Activated CD8-positive, alpha-beta memory T cell treated with anti-CD3 and anti-CD28 coated beads, Interleukin-2, amount 50 U/mL, for 48 hours (primary cell): ENCODE results near the gene PRSS33.

Experiments used
- DNase-seq: peaks from one replicate; pipeline ENCODE4 v3.0.0-alpha.2; 2020

PRSS33 gene

DNA sequence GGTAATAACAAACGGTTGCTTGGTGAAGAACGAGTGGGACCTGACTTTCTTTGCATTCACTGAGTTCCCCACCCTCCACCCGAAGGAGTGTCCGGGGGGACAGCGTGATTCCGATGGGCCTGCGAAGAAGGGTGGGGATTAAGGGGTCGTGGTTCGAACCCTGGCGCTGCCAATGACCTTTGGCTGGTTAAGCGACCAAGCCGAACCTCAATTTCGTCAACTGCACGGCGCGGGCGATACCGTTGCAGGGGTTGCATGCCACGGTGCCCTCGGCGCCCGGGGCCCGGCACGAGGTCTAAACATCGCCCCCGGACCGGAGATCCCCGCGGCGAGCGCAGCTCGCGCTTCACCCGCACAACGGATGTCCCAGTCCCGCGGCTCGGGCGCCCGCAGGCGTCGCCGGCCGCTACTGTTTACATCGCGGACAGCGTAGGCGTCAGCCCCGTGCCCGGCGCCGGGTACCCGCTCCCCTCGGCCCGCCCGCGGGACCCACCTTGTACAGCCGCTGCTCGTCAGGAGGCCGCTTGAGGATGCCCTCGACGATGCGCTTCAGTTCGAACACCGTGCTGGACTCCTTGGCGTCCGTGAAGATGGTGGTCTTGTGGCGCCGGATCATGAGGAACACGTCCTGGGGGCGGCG is 10.7 kb downstream of the PRSS33 start:
- DNase-seq: peak; percentile 73

- DNase-seq: no peak
Observed at GRCh38 chr16:2775765-2776499, 11.4 kb downstream of the PRSS33 start.

GRCh38 chr16:2775131-2775716 is 12.1 kb downstream of the PRSS33 start:
- no peak for DNase-seq

- DNase-seq: no peak
Observed at GRCh38 chr16:2774161-2774891, 13.0 kb downstream of the PRSS33 start.

DNA sequence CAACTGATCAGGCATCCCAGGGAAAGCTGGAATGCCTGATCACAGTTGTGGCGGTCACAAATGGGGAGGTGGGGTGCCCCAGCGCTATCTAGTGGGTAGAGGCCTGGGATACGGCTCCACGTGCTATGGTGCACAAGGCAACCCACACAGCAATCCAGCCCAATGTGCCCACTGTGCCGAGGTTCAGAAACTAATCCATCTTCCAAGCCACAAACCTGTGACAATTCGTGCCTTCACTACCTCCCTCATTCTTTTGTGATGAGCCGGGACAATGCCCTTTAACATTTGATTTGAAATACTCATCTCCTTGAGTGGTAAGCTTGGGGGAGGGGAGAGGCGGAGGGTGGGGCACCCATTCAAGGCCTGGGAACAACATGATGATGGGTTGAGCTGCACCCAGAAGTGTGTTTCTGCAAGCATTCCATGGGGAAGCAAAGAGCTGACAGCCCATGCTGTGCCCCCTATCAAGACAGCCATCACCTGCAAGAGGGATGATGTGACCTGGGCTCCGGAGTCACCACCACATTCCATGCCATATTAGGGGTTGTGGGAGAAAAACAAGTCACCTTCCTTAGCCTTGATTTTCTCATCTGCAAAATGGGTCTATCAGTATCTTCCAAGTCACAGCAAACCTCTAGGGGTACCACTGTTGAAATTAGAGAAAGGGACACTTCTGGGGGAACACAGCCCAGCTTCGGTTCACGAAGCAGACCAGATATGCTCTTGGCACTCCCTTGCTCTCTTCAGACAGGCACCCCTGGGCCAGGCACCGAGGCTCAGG is 14.0 kb downstream of the PRSS33 start:
- no peak for DNase-seq

DNA sequence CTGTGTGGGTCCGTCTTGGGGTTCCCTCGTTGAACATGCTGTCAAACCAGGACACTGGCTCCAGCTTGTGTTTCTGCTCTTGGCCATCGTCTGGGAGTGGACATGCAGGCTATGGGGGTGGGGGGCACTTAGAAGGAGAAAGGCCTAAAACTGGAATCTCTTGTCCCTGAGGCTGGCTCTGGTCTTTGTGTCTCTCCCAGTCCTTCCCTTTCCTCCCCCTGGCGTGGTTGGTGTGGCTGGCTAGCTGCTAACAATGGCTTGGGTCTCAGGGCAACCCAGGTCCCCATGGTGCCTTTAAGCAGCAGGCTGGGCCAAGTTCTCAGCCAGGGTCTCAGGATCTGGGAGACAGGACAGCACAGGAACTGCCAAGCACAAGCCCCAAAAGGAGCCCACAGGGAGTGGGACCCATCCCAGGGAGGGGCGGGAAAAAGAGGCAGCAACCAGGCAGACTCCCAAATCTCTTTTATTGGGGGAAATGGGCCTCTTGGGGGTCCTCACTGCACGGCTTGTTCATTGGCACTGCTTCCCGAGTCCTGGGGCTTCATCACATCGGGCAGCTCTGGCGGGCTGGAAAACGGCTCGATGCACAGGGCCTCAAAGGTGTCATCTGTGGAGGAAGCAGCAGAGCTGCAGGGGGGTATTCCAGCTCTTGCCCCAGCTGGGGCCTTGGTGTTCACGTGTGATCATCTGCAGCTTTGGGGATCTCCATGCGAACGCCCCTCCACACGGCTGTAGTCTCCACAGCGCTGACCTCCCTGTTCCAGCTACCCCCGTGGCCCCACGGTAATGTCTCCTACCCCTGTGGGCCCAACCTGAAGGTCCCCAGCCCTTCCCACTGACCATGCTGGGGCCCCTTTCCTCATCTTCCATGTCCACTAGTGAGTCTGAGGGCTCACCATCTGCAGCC is 15.6 kb downstream of the PRSS33 start:
- peak; percentile 56 for DNase-seq

DNA sequence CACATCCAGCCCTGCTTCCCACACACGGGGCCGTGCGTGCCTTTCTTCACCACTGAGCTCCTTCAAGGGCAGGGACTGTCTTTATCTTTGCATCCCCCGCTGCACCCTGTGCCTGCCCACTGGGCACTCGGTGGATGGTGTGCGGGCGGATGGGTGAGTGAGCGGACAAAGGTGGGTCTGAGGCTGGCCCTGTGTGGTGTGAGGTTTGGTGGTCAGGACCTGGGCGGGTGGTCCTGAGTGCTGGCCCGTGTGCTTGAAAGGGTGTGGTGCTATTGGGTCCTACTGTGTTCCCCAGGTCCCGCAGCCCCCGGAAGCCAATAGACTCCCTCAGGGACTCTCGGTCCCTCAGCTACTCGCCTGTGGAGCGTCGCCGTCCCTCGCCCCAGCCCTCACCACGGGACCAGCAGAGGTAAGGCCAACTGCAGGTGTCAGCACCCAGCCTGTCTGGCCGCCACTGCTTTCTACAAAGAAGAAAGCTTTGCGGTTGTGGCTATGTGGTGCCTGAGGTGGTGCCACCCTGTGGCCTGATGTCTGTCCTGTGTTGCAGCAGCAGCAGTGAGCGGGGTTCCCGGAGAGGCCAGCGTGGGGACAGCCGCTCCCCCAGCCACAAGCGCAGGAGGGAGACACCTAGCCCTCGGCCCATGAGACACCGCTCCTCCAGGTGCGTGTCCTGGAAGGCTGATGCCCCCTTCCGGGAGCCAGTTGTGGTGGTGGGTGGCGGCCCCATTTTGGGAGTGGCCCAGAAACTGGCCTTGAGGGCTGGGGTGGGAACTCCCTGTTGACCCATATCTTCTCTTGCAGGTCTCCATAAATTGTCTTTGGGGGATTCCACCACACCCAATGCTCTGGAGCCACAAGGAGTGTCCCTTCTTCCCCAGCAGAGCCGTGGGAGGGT is 17.1 kb downstream of the PRSS33 start:
- no peak for DNase-seq

- no peak for DNase-seq
Observed at GRCh38 chr16:2769675-2770056, 17.7 kb downstream of the PRSS33 start.

DNA sequence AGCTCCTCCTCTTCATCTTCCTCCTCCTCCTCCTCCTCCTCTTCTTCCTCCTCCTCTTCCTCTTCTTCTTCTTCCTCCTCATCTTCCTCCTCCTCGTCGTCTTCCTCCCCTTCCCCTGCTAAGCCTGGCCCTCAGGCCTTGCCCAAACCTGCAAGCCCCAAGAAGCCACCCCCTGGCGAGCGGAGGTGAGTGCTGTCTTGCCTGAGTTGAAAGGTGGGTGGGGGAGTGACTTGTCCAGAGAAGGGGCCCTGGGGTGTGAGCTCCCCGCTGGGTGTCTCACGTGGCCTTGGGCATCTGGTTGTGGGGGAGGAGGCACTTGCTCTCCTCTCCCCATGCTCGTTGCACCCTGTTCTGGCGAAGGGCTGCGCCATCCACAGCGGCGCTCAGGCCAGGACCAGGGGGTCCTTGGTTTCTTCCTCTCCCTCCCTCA is 18.2 kb downstream of the PRSS33 start:
- no peak for DNase-seq

- no peak for DNase-seq
Observed at GRCh38 chr16:2768403-2769089, 18.8 kb downstream of the PRSS33 start.

DNA sequence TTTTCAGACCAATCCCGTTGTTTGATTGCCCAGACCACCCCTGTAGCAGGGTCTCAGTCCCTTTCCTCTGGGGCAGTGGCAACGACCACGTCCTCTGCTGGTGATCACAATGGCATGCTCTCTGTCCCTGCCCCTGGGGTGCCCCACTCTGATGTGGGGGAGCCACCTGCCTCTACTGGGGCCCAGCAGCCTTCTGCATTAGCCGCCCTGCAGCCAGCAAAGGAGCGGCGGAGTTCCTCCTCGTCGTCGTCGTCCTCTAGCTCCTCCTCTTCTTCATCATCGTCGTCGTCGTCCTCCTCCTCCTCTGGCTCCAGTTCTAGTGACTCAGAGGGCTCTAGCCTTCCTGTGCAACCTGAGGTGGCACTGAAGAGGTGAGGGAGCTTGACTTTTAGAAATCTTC is 19.5 kb downstream of the PRSS33 start:
- no peak for DNase-seq

DNA sequence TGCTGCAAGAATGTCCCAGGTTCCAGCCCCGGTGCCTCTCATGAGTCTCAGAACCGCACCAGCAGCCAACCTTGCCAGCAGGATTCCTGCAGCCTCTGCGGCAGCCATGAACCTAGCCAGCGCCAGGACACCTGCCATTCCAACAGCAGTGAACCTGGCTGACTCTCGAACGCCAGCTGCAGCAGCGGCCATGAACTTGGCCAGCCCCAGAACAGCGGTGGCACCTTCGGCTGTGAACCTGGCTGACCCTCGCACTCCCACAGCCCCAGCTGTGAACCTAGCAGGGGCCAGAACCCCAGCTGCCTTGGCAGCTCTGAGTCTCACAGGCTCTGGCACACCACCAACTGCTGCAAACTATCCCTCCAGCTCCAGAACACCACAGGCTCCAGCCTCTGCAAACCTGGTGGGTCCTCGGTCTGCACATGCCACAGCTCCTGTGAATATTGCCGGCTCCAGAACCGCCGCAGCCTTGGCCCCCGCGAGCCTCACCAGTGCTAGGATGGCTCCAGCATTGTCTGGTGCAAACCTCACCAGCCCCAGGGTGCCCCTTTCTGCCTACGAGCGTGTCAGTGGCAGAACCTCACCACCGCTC is 20.1 kb downstream of the PRSS33 start:
- DNase-seq: no peak

GRCh38 chr16:2766430-2767139 is 20.8 kb downstream of the PRSS33 start:
- no peak for DNase-seq

DNA sequence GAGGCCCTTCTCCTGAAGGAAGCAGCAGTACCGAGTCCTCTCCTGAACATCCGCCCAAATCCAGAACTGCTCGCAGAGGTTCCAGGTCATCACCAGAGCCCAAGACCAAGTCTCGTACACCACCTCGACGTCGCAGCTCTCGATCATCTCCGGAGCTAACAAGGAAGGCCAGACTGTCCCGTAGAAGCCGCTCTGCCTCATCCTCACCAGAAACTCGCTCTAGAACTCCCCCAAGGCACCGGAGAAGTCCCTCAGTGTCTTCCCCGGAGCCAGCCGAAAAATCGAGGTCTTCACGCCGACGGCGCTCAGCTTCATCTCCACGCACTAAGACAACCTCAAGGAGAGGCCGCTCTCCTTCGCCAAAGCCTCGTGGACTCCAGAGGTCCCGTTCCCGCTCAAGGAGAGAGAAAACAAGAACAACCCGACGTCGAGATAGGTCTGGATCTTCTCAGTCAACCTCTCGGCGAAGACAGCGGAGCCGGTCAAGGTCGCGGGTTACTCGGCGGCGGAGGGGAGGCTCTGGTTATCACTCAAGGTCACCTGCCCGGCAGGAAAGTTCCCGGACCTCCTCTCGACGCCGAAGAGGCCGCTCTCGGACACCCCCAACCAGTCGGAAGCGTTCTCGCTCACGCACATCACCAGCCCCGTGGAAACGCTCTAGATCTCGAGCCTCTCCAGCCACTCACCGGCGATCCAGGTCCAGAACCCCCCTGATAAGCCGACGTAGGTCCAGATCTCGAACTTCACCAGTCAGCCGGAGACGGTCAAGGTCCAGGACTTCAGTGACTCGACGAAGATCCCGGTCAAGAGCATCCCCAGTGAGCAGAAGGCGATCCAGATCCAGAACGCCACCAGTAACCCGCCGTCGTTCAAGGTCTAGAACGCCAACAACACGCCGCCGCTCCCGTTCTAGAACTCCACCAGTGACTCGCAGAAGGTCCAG is 21.6 kb downstream of the PRSS33 start:
- no peak for DNase-seq

DNA sequence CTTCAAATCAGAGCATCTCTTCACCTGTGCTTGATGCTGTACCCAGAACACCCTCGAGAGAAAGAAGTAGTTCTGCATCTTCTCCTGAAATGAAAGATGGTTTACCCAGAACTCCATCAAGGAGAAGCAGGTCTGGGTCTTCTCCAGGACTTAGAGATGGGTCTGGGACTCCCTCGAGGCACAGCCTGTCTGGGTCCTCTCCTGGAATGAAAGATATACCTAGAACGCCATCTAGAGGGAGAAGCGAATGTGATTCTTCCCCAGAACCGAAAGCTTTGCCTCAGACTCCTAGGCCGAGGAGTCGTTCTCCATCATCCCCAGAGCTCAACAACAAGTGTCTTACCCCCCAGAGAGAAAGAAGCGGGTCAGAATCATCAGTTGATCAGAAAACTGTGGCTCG is 22.6 kb downstream of the PRSS33 start:
- DNase-seq: no peak

GRCh38 chr16:2763173-2763572 is 24.2 kb downstream of the PRSS33 start:
- DNase-seq: no peak

DNA sequence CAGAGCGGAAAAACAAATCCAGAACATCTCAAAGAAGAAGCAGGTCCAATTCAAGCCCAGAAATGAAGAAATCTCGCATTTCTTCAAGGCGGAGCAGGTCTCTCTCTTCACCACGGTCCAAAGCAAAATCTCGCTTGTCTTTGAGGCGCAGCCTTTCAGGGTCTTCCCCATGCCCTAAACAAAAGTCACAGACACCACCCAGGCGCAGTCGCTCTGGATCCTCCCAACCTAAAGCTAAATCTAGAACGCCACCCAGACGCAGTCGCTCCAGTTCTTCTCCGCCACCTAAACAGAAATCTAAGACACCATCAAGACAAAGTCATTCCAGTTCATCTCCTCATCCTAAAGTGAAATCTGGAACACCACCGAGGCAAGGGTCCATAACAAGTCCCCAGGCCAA is 24.6 kb downstream of the PRSS33 start:
- DNase-seq: no peak
